GM19240 (cell line): ENCODE measurements around the gene NLRP13.

ENCODE experiments used
- DNase-seq: peaks from one replicate; pipeline ENCODE4 v3.0.0; 2011; ENCODE audit warnings: low spot score; ENCODE audit not compliant: insufficient read length

NLRP13 gene

GRCh38 chr19:55902080-55902751 is 29.9 kb downstream of the NLRP13 start:
- no peak for DNase-seq

GRCh38 chr19:55901369-55902079 is 30.6 kb downstream of the NLRP13 start:
- no peak for DNase-seq

GRCh38 chr19:55898911-55899310 is 33.2 kb downstream of the NLRP13 start:
- no peak for DNase-seq

- DNase-seq, result no peak
These were observed 49.5 kb downstream of the NLRP13 start for GRCh38 chr19:55882626-55883025.

- no peak for DNase-seq
These were observed 54.9 kb downstream of the NLRP13 start for GRCh38 chr19:55877211-55877610.

- no peak for DNase-seq
These were observed 61.4 kb downstream of the NLRP13 start for GRCh38 chr19:55870736-55871135.

- no peak for DNase-seq
These were observed 65.0 kb downstream of the NLRP13 start for GRCh38 chr19:55867101-55867500.

- no peak for DNase-seq
These were observed 65.6 kb downstream of the NLRP13 start for GRCh38 chr19:55866521-55866920.

- DNase-seq, result no peak
These were observed 73.2 kb downstream of the NLRP13 start for GRCh38 chr19:55858969-55859368.

- no peak for DNase-seq
These were observed 73.7 kb downstream of the NLRP13 start for GRCh38 chr19:55858401-55858800.

- no peak for DNase-seq
These were observed 74.2 kb downstream of the NLRP13 start for GRCh38 chr19:55857974-55858373.

GRCh38 chr19:55857149-55857548 is 75.0 kb downstream of the NLRP13 start:
- no peak for DNase-seq

GRCh38 chr19:55855160-55855559 is 77.0 kb downstream of the NLRP13 start:
- DNase-seq, result no peak
